H1 (cell line): Measurements from ENCODE around the gene ING1. TPM values are rescaled to one million over a fixed set of nuclear protein-coding genes. Genes with fewer than 3 reads are reported as not detected.
"Not testable (repeated sequence)": the region's sequence is repeated elsewhere in the genome, so short reads cannot be mapped to it uniquely, and the experiment has no call there.

Experiments
- CTCF ChIA-PET: fragments of 300-600 bp; sonication (Branson Sonifier 250); formaldehyde crosslinking; loops from one replicate; lab custom pipeline; 2021; ENCODE audit not compliant: partially characterized antibody; lab: Charles Lee
- POLR2A ChIA-PET: fragments of 300-600 bp; sonication (Branson Sonifier 250); formaldehyde crosslinking; loops from one replicate; lab custom pipeline; 2021; ENCODE audit warnings: inconsistent platforms; ENCODE audit not compliant: partially characterized antibody; lab: Charles Lee
- DNase-seq, 2 experiments: peaks; one replicate each; pipeline versions ENCODE4 v3.0.0 to v3.0.0-alpha.2; 2010 to 2022; ENCODE audit warnings: low spot score in 2 of 2, low read depth in 1 of 2, mixed read lengths in 1 of 2
- FAIRE-seq: peaks from 2 replicates; lab custom pipeline; 2011; peaks lifted over from hg19 to GRCh38; lab: Jason Lieb, UNC
- H2AFZ ChIP-seq: 2 replicates; pipeline ENCODE4 v1.8.1; 2012; ENCODE audit warnings: low read length, inconsistent platforms
- H2AK5ac ChIP-seq: 2 replicates; pipeline ENCODE4 v1.6.1; 2013; ENCODE audit warnings: low read depth, low read length
- H2BK120ac ChIP-seq: replicated peaks from 2 replicates; pipeline ENCODE3; 2013; ENCODE audit warnings: low read depth, low read length, inconsistent platforms
- H2BK12ac ChIP-seq: 2 replicates; pipeline ENCODE4 v1.6.1; 2013; ENCODE audit warnings: low read depth, low read length
- H2BK15ac ChIP-seq: 2 replicates; pipeline ENCODE4 v1.6.1; 2013; ENCODE audit warnings: low read length
- H2BK20ac ChIP-seq: 2 replicates; pipeline ENCODE4 v1.6.1; 2013; ENCODE audit warnings: low read length
- H2BK5ac ChIP-seq: 2 replicates; pipeline ENCODE4 v1.6.1; 2013; ENCODE audit warnings: low read depth, low read length
- H3K14ac ChIP-seq: 2 replicates; pipeline ENCODE4 v1.6.1; 2013; ENCODE audit warnings: inconsistent platforms; ENCODE audit not compliant: insufficient read length
- H3K18ac ChIP-seq: 2 replicates; pipeline ENCODE4 v1.6.1; 2013; ENCODE audit warnings: low read length; ENCODE audit errors: extremely low read depth
- H3K23ac ChIP-seq: 2 replicates; pipeline ENCODE4 v1.6.1; 2013; ENCODE audit warnings: inconsistent platforms; ENCODE audit not compliant: insufficient read length
- H3K23me2 ChIP-seq: 2 replicates; pipeline ENCODE4 v1.6.1; 2013; ENCODE audit warnings: low read depth, low read length
- H3K27ac ChIP-seq: 2 replicates; pipeline ENCODE4 v1.6.1; 2011; ENCODE audit warnings: low read depth, low read length, inconsistent platforms
- H3K27me3 ChIP-seq, 4 experiments: replicated peaks in 1 of 4; 1 replicate in 1 of 4; 2 replicates in 3 of 4; pipeline versions ENCODE4 v1.6.1 to v1.8.1; 2011 to 2013; ENCODE audit warnings: low read length in 3 of 4, mild to moderate bottlenecking in 3 of 4, inconsistent platforms in 2 of 4, mixed read lengths in 2 of 4, moderate library complexity in 1 of 4; ENCODE audit not compliant: control insufficient read depth in 3 of 4, insufficient read depth in 3 of 4; ENCODE audit errors: extremely low read depth in 1 of 4
- H3K36me3 ChIP-seq, 4 experiments: 2 replicates each; pipeline versions ENCODE4 v1.6.1 to v1.8.1; 2011 to 2013; ENCODE audit warnings: mild to moderate bottlenecking in 4 of 4, low read length in 3 of 4, moderate library complexity in 2 of 4, control low read depth in 1 of 4, inconsistent platforms in 1 of 4; ENCODE audit not compliant: insufficient read depth in 4 of 4, control insufficient read depth in 2 of 4
- H3K4ac ChIP-seq: replicated peaks from 2 replicates; pipeline ENCODE3; 2013; ENCODE audit warnings: low read length, low read depth, mixed read lengths, inconsistent platforms; ENCODE audit not compliant: insufficient read length
- H3K4me1 ChIP-seq, 4 experiments: replicated peaks in 1 of 4; 1 replicate in 1 of 4; 2 replicates in 3 of 4; pipeline versions ENCODE4 v1.6.1 to v1.8.1; 2011 to 2013; ENCODE audit warnings: low read length in 3 of 4, inconsistent platforms in 2 of 4, mixed read lengths in 1 of 4; ENCODE audit not compliant: insufficient read depth in 4 of 4, control insufficient read depth in 3 of 4
- H3K4me2 ChIP-seq, 2 experiments: 2 replicates each; pipeline versions ENCODE4 v1.6.1 to v1.8.1; 2011 to 2013; ENCODE audit warnings: low read depth in 2 of 2, low read length in 2 of 2, control low read depth in 1 of 2, inconsistent platforms in 1 of 2, mild to moderate bottlenecking in 1 of 2; ENCODE audit not compliant: insufficient read depth in 1 of 2
- H3K4me3 ChIP-seq, 4 experiments: fragments of 200-600, 300-600 bp in 1 of 4; sonication (generic), shearing (Covaris generic), sonication (Bioruptor Twin) in 1 of 4; 2 replicates each; pipeline versions ENCODE4 v1.5.1 to v1.8.1; 2011 to 2016; ENCODE audit warnings: low read length in 4 of 4, low read depth in 3 of 4, control low read depth in 2 of 4, inconsistent platforms in 2 of 4, mild to moderate bottlenecking in 2 of 4, mixed read lengths in 1 of 4, moderate library complexity in 1 of 4; ENCODE audit not compliant: insufficient read depth in 2 of 4; ENCODE audit errors: extremely low read depth in 1 of 4
- H3K56ac ChIP-seq: replicated peaks from 2 replicates; pipeline ENCODE3; 2013; ENCODE audit warnings: low read depth, mild to moderate bottlenecking, mixed read lengths, low read length, inconsistent platforms; ENCODE audit not compliant: insufficient read length
- H3K79me1 ChIP-seq: 2 replicates; pipeline ENCODE4 v1.6.1; 2013; ENCODE audit warnings: low read depth, low read length, control low read depth
- H3K79me2 ChIP-seq, 2 experiments: 2 replicates each; pipeline versions ENCODE4 v1.6.1 to v1.8.1; 2012 to 2013; ENCODE audit warnings: low read length in 2 of 2, mild to moderate bottlenecking in 2 of 2, inconsistent platforms in 1 of 2; ENCODE audit not compliant: insufficient read depth in 2 of 2, control insufficient read depth in 1 of 2
- H3K9ac ChIP-seq, 4 experiments: replicated peaks in 1 of 4; 1 replicate in 1 of 4; 2 replicates in 3 of 4; pipeline versions ENCODE4 v1.6.1 to v1.8.1; 2011 to 2013; ENCODE audit warnings: low read depth in 3 of 4, low read length in 3 of 4, control low read depth in 2 of 4, mild to moderate bottlenecking in 2 of 4, moderate library complexity in 2 of 4, inconsistent platforms in 1 of 4; ENCODE audit errors: extremely low read depth in 1 of 4
- H3K9me3 ChIP-seq, 2 experiments: 2 replicates each; pipeline versions ENCODE4 v1.6.1 to v1.8.1; 2012 to 2013; ENCODE audit warnings: mild to moderate bottlenecking in 2 of 2, moderate library complexity in 2 of 2, control low read depth in 1 of 2, inconsistent platforms in 1 of 2, low read depth in 1 of 2, low read length in 1 of 2, mixed read lengths in 1 of 2; ENCODE audit not compliant: insufficient read depth in 2 of 2
- H4K20me1 ChIP-seq, 2 experiments: replicated peaks in 1 of 2; 2 replicates each; pipeline versions ENCODE3 to v1.8.1; 2011 to 2013; ENCODE audit warnings: inconsistent platforms in 2 of 2, low read length in 2 of 2, mild to moderate bottlenecking in 1 of 2; ENCODE audit not compliant: insufficient read depth in 2 of 2, control insufficient read depth in 1 of 2
- H4K5ac ChIP-seq: 2 replicates; pipeline ENCODE4 v1.6.1; 2013; ENCODE audit warnings: low read length, low read depth, mixed read lengths, inconsistent platforms; ENCODE audit not compliant: insufficient read length
- H4K8ac ChIP-seq: 2 replicates; pipeline ENCODE4 v1.8.0; 2013; ENCODE audit warnings: mild to moderate bottlenecking, moderate library complexity, low read length, inconsistent platforms; ENCODE audit not compliant: insufficient read depth; ENCODE audit errors: extremely low read depth
- H4K91ac ChIP-seq: replicated peaks from 2 replicates; pipeline ENCODE3; 2013; ENCODE audit warnings: low read length, mixed read lengths, inconsistent platforms; ENCODE audit not compliant: insufficient read length
- WGBS, 2 experiments: shearing (Covaris generic) in 1 of 2; methylation state at CpG; one replicate each; pipeline versions ENCODE4 v1.1.6 to v1.1.7; 2013 to 2015; ENCODE audit warnings: low lambda C conversion rate in 2 of 2, mixed read lengths in 2 of 2, inconsistent platforms in 1 of 2, low coverage in 1 of 2, missing lambda C conversion rate in 1 of 2; ENCODE audit not compliant: insufficient replicate concordance in 2 of 2, insufficient coverage in 1 of 2, insufficient read length in 1 of 2; ENCODE audit errors: extremely low coverage in 1 of 2, missing lambda C conversion rate in 1 of 2; 5-methylcytosine and 5-hydroxymethylcytosine counted together
- polyA plus RNA-seq, 7 experiments: library from polyadenylated mRNA; depleted of rRNA in 3 of 7; stranded (reverse) in 5 of 7; unstranded in 2 of 7; fragments of >200 nt in 5 of 7; fragments of 200-250 nt in 2 of 7; gene quantifications; 1 replicate in 5 of 7; 2 replicates in 1 of 7; 4 replicates in 1 of 7; pipeline versions ENCODE4 v1.2.1 to v1.2.3, GENCODE V29; 2011 to 2013; ENCODE audit warnings: missing spikeins in 2 of 7, mixed read lengths in 2 of 7
- total RNA-seq: library from RNA; stranded (reverse); fragmentation: NEBNext Ultra II Directional; extraction: Animal tissue kit (Norgen Biotek cat#: 25700); gene quantifications from 2 replicates; pipeline ENCODE4 v1.2.1, GENCODE V29; 2021

The ING1 gene
- total and polyA plus RNA-seq, 2 of the 8 experiments (the other 6 are each of a cell fraction or from before 2014, with no cell fraction given): 22.3 to 26.6 TPM

DNA sequence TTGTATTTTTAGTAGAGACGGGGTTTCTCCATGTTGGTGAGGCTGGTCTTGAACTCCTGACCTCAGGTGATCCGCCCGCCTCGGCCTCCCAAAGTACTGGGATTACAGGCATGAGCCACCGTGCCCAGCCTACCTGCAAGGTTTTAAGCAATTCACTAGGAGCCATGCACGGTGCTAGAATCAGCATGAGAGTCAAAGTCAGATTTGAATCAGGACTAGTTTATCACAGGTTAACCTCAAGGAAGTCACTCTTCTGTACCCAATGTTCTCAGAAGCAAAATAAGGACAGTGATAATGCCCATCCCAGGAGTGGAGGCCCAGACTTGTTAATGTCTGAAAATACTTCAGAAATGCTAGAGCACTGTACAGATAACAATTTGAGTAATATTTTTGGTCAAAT is 12.7 kb downstream of the ING1 start:
- ChIA-PET CTCF (interaction anchor here (0.6 kb wide), 1 partner anchor 94 kb away, joined by 3 read pairs; no protein-coding TSS in a partner anchor), POLR2A (interaction anchor here (4.0 kb wide), 1 partner anchor 11 kb away, joined by 28 read pairs; the partner anchor contains the start of gene ING1)
- DNase-seq, H3K56ac ChIP-seq, H4K5ac ChIP-seq, H3K14ac ChIP-seq, H3K23me2 ChIP-seq, H2BK12ac ChIP-seq, H3K27ac ChIP-seq, H3K4me3 ChIP-seq, H2BK20ac ChIP-seq, H3K79me2 ChIP-seq, FAIRE-seq, H3K9me3 ChIP-seq, H2AK5ac ChIP-seq, H4K91ac ChIP-seq, H3K4ac ChIP-seq, H2BK15ac ChIP-seq, H2BK5ac ChIP-seq, H3K36me3 ChIP-seq, H3K18ac ChIP-seq, H3K4me2 ChIP-seq, H3K4me1 ChIP-seq, H3K79me1 ChIP-seq, H2AFZ ChIP-seq, H2BK120ac ChIP-seq, H3K9ac ChIP-seq, H3K27me3 ChIP-seq, H4K8ac ChIP-seq, H3K23ac ChIP-seq, H4K20me1 ChIP-seq: not testable (repeated sequence)
- 91% methylated on average over 6 of the region's 6 CpGs; no CpG with 5 or more reads in 1 of the 2 experiments for WGBS, 2 experiments
